Dedifferentiated amniotic fluid mesenchymal stem cell (primary cell): ENCODE results near the gene SP2.
"Not testable (repeated sequence)": the region's sequence is repeated elsewhere in the genome, so short reads cannot be mapped to it uniquely, and the experiment has no call there.

Source experiments
- DNase-seq: peaks from one replicate; pipeline ENCODE4 v3.0.0-alpha.2; 2016; ENCODE audit errors: extremely low spot score

The SP2 gene

DNA sequence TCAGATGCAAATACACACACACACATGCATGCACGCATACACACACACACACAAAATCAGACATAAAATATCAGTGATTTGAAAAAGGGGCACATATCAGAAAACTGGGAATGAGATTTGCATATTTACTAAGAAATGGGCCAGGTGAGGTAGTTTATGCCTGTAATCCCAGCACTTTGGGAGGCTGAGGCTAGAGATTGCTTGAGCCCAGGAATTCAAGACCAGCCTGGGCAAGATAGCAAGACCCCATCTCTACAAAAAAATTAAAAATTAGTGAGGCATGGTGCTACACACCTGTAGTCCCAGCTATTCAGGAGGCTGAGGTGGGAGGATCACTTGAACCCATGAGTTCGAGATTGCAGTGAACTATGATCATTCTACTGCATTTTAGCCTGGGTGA, 23.0 kb downstream of the SP2 start:
- no peak for DNase-seq

DNA sequence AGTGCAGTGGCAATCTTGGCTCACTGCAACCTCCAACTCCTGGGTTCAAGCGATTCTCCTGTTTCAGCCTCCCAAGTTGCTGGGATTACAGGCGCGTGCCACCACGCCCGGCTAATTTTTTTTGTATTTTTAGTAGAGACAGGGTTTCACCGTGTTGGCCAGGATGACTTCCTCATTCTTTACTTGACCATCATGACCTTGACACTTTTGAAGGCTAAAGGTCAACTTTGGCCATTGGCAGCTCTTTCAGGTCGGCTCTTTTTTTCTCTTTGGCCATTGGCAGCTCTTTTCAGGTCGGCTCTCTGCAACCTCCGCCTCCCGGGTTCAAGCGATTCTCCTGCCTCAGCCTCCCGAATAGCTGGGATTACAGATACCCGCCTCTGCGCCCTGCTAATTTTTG, 23.9 kb downstream of the SP2 start:
- not testable (repeated sequence) for DNase-seq

DNA sequence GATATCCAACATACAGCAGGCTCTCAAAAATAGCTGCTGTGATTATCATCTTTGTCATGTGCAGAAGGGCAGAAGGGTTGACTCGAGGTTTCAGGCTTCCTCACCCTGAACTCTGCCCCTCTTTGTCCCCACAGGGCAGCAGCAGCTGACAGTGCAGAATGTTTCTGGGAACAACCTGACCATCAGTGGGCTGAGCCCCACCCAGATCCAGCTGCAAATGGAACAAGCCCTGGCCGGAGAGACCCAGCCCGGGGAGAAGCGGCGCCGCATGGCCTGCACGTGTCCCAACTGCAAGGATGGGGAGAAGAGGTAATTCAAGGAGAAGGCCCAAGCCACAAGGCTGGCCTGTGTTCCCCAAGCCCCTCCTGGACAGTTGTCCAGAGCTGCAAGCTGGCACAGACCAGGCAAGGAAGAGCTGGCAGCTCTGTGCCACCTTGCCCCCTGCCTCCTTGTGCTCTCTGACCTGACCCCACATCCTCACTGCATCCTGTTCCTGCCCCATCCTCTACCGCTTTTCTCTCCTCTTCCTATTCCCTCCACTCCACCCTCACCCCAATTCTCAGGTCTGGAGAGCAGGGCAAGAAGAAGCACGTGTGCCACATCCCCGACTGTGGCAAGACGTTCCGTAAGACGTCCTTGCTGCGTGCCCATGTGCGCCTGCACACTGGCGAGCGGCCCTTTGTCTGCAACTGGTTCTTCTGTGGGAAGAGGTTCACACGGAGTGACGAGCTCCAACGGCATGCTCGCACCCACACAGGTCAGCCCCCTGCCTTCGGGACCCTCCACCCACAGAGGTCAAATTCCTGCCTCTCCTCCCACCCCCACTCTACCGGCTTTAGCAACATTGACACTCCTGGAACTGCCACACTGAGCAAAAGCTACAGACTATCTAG, 29.0 kb downstream of the SP2 start:
- DNase-seq: no peak

DNA sequence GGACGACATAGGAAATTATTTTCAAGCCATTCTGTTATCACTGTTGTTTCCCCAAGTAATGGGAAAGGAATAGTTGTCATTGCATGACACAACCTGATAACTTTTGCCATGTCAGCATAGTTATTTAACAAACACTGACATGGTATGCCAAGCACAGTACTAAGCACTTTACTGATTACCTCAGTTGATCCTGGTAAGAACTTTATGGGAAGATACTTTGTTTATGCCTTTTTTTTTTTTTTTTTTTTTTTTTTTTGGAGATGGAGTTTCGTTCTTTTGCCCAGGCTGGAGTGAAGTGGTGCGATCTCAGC, 29.6 kb downstream of the SP2 start:
- no peak for DNase-seq

DNA sequence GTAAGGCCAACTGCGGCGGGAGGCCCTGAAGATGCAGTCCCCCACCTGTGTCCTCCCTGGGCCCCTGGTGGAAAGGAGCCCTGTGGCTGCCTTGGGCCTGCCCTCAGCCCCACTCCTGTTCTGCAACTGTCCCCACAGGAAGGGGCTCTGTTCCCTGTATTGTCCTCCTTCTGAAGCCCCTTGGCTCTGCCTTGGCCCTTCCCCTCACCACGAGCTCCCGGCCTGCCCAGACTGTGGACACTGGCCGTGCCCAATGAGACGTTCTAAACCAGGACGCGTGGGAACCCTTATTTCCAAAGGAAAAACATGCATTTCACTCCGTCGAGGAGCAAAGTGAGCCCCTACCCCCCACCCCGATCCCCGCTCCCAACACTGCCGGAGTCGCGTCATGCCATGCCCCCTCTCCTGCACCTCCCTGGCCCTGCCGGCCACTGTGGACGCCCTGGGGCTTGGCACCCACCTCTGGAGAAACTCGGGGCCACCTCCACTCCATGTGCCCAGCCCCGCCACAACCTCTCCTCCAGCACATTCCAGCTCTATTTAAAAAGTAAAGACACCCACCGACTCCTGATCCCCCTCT, 31.9 kb downstream of the SP2 start:
- DNase-seq: no peak

DNA sequence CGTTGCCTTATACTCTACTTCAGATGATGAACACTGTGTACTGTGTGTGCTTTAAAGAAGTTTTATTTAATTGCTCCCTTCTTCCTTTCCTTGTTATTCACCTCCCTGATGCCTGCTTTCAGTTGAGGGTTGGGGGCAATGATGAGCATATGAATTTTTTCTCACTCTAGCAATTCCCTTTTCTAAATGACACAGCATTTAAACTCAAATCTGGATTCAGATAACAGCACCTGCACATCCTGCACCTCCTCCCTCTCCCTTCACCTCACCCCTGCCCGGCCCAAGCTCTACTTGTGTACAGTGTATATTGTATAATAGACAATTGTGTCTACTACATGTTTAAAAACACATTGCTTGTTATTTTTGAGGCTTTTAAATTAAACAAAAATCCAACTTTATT, 32.4 kb downstream of the SP2 start:
- DNase-seq: no peak

DNA sequence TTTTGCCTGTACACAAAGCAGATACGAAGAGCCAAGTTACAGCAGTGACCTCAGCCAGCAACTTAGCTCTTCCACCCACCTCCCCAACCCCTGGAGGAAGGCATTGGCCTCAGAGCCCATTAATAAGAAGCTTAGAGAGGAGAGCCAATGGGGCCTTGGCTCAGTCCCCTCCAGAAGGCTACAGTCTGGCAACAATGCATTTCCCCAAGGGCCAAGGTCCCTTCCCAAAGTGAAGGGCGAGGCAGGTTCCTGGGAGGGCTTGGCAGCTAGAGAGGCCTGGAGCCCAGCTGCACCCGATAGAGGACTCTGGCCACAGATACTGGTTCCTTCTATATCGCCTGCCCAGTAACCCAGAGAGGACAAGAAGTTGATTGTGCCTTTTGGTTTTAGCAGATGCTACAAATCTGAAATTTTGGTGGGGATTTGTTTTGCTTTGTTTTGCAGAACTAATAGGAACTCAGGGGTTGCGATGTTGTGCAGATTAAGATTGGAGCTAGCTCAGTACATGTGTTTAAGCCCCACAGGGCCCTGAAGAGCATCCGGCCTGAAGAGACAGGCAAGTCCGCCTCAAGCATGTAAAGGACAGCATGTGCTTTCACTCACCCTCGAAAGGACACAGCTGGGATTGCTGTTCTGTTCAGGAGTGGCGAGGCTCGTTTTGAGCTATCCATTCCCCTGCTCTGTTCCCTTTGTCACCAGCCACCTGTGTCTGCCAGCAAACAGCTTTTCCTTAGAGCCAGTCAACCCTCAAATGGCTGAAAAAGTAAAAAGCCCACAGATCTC, 33.4 kb downstream of the SP2 start:
- no peak for DNase-seq

DNA sequence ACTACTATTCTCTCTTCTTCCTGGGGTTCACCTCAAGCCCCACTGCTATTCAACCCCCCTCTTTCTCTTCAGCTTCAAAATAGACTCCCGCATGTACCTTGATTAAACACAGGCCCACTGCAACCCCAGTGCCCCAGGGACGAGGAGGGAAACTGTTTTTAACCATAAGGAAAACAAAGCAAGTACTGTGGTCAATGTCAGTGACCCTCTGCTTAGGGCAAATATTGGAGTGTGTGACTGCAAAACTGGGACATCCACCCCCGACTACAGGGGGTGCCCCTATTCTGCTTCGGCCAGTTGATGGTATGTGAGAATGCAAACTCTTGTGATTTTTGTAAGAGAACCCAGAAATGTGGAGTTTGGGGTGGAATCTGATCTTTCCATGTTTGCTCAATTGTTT, 35.8 kb downstream of the SP2 start:
- no peak for DNase-seq

DNA sequence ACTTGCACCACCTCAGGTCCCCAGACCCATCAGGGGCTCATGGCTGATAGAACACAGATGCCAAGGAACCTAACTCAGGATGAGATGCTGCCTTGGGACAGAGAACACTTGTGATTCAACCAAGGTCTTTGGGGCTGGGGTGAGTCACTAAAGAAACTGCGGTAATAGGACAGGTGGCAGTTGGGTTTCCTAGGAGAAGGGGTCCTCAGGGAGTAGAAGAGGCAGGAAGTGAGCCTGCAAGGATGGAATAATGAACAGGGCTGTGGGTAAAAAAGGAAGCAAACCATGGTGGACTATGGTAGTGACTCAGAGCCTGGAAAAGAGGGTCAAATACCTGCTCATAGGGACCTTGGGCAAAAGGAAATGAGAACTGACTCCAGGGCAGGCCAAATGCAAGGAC, 38.8 kb downstream of the SP2 start:
- no peak for DNase-seq

DNA sequence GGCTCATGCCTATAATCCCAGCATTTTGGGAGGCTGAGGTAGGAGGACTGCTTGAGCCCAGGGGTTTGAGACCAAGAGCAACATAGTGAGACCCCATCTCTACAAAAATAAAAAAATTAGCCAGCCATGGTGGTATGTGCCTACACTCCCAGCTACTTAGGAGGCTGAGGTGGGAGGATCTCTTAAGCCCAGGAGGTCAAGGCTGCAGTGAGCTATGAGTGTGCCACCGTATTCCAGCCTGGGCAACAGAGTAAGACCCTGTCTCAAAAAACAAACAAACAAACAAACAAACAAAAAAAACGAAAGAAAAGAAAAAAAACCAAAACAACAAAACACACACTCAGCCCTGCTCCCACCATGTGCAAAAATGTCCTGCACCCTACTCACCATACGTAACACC, 39.4 kb downstream of the SP2 start:
- not testable (repeated sequence) for DNase-seq

DNA sequence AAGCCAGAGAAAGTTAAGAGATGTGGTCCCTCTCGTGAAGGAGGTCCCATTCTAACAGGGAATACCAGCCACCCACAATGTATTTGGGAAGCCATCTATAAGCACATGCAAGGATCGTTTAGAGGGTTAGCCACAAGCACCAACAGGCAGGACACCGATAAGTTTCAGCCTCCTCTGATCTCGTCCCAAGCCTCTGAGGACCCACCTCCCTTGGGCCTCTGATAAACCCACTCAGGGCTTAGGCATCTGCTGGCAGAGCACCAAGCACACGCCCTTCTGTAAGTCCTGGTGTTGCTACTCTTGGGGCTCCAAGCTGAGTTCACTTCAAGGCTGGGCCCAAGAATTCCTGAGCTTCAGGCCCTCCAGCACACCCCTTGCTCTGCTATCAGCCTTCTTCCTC, 39.9 kb downstream of the SP2 start:
- DNase-seq: no peak

DNA sequence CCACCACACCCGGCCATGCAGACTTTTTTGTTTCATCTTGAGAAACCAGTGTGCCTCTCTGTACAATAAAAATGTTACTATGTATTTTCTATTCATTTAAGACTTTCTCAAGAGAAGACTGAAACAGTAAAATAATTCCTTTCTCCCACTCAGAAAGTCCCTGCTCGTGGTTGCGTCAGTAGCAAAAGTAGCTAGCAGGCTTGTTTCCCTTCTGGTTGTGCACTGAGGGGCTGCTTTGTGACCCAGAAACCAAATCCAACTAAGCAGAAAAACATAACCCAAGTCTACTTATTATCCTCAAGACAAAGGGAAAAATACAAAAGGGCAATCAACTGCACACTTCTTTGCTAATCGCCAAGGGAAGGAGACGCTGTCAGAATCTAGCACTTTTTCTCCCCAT, 41.9 kb downstream of the SP2 start:
- no peak for DNase-seq

DNA sequence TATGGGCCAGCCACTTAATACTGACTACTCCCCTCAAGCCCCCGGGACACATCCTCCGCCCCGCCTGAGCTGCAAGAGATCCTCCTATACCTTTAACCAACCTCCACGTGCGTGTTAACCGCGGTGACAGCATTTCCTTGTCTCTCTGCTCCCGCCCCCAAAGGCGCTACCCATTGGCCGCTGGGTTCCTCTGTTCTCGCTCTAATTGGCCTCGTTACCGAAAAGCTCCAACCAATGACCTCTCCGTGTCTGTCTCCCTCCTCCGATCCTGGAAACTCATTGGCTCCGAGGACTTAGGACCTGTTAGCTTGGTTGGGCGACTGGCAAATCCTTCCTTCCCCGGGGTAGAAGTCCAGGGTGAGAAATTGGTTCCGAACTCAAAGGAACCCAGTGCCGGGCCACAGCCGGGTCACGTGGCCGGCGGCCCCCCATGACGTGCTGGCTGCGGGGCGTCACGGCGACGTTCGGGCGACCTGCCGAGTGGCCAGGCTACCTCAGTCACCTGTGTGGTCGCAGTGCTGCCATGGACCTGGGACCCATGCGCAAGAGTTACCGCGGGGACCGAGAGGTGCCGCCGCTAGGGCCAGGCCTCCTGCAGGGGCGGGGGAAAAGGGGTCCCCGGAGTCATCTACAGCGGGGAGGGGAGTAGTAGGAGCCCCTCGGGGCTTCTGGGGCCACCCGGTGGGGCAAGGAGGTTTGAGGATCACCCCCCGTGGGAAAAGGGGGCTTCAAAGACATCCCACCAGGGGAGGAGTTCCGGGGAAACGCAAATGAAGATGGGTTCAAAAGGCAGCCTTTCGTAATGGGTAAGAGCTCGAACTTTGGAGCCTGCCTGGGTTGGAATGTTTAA, 45.4 kb downstream of the SP2 start, which contains the start of gene PNPO:
Gene PNPO, plus strand, starts transcription at position 326 of the 850 bp plus-strand sequence. Its CDS starts 105 bp downstream, at position 431.
- DNase-seq: peak; percentile 99

DNA sequence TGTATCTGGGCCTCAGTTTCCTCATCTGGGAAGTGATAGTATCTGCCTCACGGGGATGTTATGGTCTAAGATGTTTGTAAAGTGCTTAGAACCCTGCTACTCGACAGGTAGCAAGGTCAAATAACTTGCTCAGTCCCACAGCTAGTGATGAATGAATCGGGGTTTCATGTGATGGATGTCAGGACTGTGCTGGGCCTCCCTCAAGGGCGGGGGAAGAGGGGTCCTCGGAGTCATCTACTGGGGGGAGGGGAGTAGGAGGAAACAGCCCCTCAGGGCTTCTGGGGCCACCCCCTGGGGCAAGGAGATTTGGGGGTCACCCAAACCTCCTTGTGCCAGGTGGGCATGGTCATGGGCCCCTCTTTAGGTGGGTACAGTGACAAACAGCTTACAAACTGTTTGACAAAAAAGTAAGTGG, 46.1 kb downstream of the SP2 start:
- DNase-seq: no peak

DNA sequence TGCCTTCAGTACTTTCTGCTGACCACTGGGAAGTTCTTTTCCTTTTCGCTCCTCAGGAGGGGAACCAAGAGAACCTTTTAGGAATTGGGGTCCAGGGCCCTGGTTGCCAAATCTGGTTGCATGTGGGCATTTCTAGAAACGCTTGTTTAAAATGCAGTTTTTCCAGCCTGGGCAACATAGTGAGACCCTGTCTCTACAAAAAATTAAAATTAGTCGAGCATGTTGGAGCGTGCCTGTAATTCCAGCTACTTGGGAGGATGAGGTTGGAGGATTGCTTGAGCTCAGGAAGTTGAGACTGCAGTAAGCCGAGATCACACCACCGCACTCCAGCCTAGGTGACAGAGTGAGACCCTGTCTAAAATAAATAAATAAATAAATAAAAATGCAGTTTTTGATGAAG, 46.5 kb downstream of the SP2 start:
- no peak for DNase-seq

DNA sequence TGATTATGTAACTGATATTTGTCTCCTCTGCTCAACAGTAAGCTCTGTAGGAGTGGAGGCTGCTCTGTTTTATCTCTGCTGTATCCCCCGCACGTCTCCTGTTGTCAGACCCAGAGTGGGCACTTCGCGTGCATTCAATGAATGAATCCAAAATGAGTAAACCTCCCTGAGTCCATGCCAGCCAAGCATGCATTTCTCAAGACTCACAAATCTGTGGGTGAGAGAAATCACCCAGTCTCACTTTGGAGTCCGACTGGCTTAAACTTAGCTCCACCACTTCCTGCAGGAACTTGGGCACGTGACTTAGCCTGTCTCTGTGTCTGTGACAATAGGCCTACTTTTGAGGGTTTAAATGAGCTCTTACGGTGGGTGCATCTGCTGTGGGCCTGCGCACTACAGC, 49.0 kb downstream of the SP2 start:
- DNase-seq: no peak

DNA sequence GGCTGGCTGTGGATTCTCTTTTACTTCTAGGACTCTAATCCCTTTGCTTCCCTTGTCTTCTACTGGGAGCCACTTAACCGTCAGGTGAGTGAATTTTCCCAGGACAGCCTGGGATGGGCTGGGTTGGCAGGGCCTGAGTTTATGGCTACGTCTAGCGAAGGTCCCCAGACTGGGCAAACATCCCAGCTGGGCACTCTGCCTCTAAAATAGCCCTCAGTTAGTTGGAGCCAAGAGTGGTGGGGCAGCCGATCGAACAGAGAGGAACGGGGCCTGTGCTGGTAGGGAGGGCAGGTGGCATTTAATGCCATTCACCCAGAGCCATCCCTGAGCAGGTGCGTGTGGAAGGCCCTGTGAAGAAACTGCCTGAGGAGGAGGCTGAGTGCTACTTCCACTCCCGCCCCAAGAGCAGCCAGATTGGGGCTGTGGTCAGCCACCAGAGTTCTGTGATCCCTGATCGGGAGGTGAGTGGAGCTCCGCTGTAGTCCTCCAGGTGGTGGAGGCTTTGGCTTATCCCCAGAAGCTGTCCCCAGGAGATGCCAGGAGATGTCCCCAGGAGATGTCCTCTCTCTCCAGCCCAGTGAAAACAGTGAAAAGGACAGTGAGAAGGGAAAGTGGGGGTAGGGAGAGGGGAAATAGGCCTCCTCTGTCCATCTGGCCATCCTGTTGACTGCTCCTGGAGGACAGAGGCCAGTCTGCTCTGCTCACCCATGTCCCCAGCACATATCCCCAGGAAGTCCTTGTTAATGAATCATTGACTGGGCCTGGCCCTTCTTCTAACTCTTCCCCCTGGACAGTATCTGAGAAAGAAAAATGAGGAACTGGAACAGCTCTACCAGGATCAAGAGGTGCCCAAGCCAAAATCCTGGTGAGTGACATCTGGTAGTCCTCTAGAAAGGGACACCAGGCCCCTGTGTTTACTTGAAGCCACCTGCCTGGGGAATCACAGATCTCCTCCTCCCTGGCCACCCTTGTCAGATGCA, 49.8 kb downstream of the SP2 start:
- no peak for DNase-seq

DNA sequence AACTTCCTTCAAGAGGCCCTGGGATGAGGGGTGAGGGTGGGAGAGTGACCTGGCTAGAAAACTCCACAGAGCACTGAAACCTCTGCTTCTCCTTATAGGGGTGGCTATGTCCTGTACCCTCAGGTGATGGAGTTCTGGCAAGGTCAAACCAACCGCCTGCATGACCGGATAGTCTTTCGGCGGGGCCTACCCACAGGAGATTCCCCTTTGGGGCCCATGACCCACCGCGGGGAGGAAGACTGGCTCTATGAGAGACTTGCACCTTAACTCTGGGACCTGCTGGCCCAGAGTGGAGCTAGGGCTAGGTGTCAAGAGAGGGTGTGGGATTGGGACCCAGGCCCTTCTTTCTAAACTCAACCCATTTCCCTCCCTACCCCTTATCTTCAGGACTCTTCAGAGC, 50.5 kb downstream of the SP2 start:
- no peak for DNase-seq

DNA sequence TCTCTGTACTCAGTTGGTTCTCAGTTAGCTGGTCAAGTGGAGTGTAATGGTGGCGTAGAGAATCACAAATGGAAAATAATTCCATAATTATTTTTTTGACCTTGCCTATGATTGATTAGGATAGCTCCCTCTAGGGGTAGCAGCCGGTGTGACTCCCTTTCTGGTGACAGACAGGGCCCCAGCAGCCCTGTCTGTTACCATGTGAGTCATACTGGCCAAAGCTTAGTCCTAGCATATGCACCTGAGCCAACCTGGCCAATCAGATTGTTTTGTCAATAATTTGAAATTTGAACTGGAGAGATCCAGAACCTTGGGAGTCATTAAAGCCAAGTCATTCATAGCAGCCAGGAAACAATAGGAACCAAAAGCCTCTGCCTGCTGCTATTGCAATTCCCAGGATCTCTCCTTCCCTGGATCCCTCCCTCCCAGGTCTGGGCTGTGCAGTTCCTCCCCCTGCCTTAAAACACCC, 50.9 kb downstream of the SP2 start:
- peak; percentile 81 for DNase-seq

DNA sequence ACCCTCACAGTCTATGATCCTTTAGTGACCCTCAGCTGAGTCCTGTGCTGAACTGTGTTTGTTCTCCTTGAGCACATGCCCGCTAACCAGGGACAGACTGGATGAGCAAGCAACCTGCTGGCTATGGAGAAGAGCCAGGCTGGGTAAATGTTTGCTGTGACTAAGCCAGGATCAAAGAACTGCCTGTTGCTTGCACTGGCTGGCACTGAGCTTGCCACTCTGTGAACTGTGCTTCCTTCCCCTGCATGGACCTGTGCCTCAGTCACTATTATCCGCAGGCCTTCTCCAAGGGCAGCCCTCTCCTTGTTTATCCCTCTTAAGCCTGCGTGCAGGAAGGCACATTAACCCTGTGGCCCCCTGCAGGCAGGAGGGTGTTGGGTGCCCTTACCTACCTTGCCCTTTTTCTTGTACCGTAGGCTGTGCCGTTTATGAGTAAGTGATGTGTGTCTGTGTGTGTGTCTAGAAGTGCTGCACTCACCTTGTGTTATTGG, 52.7 kb downstream of the SP2 start:
- no peak for DNase-seq
